GM12878 (cell line): Measurements from ENCODE around the gene PBLD. TPM values are rescaled to one million over a fixed set of nuclear protein-coding genes. Genes with fewer than 3 reads are reported as not detected.

Source experiments
- ATAC-seq: fragments of 200-7000 bp; cut with Tn5 transposase; 3 replicates; pipeline ENCODE4 v1.9.1; 2020; ENCODE audit warnings: mild to moderate bottlenecking, moderate library complexity
- BruUV-seq: library from RNA; stranded (reverse); fragments of 400-500 nt; replicated peaks from 2 replicates; lab custom pipeline; 2021; lab: Mats Ljungman, UMichigan
- CTCF ChIA-PET: fragments of 300-600 bp; sonication (Branson Sonifier 250); formaldehyde crosslinking; extraction: SDS; loops from one replicate; lab custom pipeline; 2021; ENCODE audit warnings: inconsistent platforms; lab: Yijun Ruan, JAX
- POLR2A ChIA-PET: fragments of 350-600 bp; formaldehyde crosslinking; extraction: SDS; loops from one replicate; lab custom pipeline; 2021; ENCODE audit warnings: inconsistent platforms; lab: Charles Lee
- RAD21 ChIA-PET: fragments of 300-600 bp; sonication (Branson Sonifier 250); formaldehyde crosslinking; loops from one replicate; lab custom pipeline; 2023; ENCODE audit warnings: antibody characterized with exemption; ENCODE audit not compliant: unreplicated experiment; lab: Charles Lee
- SMC1A ChIA-PET: fragments of 300-600 bp; sonication (Branson Sonifier 250); formaldehyde crosslinking; loops from one replicate; lab custom pipeline; 2023; ENCODE audit not compliant: unreplicated experiment, uncharacterized antibody; lab: Charles Lee
- DNase-seq: peaks from one replicate; pipeline ENCODE4 v3.0.0-alpha.2; 2011; ENCODE audit warnings: low read depth, low spot score
- FAIRE-seq: peaks from 3 replicates; lab custom pipeline; 2011; peaks lifted over from hg19 to GRCh38; lab: Jason Lieb, UNC
- H2AFZ ChIP-seq: 2 replicates; pipeline ENCODE4 v1.6.0; 2011; ENCODE audit warnings: low read depth, low read length, control low read depth; ENCODE audit not compliant: control insufficient read depth
- H3K27ac ChIP-seq: 2 replicates; pipeline ENCODE4 v1.5.1; 2011; ENCODE audit warnings: control low read depth; ENCODE audit not compliant: control insufficient read depth, insufficient read depth
- H3K27me3 ChIP-seq, 2 experiments: replicated peaks in 1 of 2; 2 replicates each; pipeline versions ENCODE4 v1.6.0 to v1.6.1; 2011; ENCODE audit warnings: low read length in 1 of 2; ENCODE audit not compliant: control insufficient read depth in 2 of 2, insufficient read depth in 2 of 2
- H3K36me3 ChIP-seq, 2 experiments: 2 replicates each; pipeline ENCODE4 v1.5.1; 2011; ENCODE audit warnings: low read length in 1 of 2; ENCODE audit not compliant: control insufficient read depth in 2 of 2, insufficient read depth in 2 of 2
- H3K4me1 ChIP-seq: 2 replicates; pipeline ENCODE4 v1.6.1; 2011; ENCODE audit warnings: mild to moderate bottlenecking, low read length, moderate library complexity, mixed read lengths; ENCODE audit not compliant: control insufficient read depth, insufficient read depth
- H3K4me2 ChIP-seq: 2 replicates; pipeline ENCODE4 v1.6.0; 2011; ENCODE audit warnings: control low read depth; ENCODE audit not compliant: control insufficient read depth, insufficient read depth
- H3K4me3 ChIP-seq: fragments of 200-600 bp; sonication (generic); 2 replicates; pipeline ENCODE4 v1.5.1; 2016
- H3K79me2 ChIP-seq: 2 replicates; pipeline ENCODE4 v1.6.0; 2011; ENCODE audit warnings: low read length; ENCODE audit not compliant: control insufficient read depth, insufficient read depth
- H3K9ac ChIP-seq: 2 replicates; pipeline ENCODE4 v1.8.0; 2011; ENCODE audit warnings: low read length, control low read depth, mixed read lengths; ENCODE audit not compliant: control insufficient read depth, insufficient read depth
- H3K9me3 ChIP-seq: replicated peaks from 3 replicates; pipeline ENCODE4 v1.5.1; 2011; ENCODE audit warnings: mild to moderate bottlenecking, low read length; ENCODE audit not compliant: control insufficient read depth, insufficient read depth
- H4K20me1 ChIP-seq: 2 replicates; pipeline ENCODE4 v1.6.0; 2011; ENCODE audit not compliant: control insufficient read depth, insufficient read depth
- CBFB ChIP-seq: IDR thresholded peaks from 2 replicates; pipeline ENCODE4 v1.6.1; 2016; ENCODE audit warnings: antibody characterized with exemption, low read depth
- CEBPB ChIP-seq, 2 experiments: fragments of 150-350 bp in 1 of 2; IDR thresholded peaks; 2 replicates each; pipeline ENCODE4 v1.6.1; 2012 to 2014; ENCODE audit warnings: low read depth in 2 of 2, low read length in 2 of 2, borderline replicate concordance in 1 of 2, inconsistent platforms in 1 of 2
- CREB1 ChIP-seq: IDR thresholded peaks from 2 replicates; pipeline ENCODE4 v1.6.1; 2012; ENCODE audit warnings: low read depth, mild to moderate bottlenecking, inconsistent platforms
- EED ChIP-seq: sonication (generic); IDR thresholded peaks from 2 replicates; pipeline ENCODE4 v1.6.1; 2016; ENCODE audit warnings: antibody characterized with exemption, low read depth
- HDGF ChIP-seq: fragments of 450-650 bp; IDR thresholded peaks from 2 replicates; pipeline ENCODE4 v1.6.1; 2016; ENCODE audit warnings: antibody characterized with exemption
- KLF5 ChIP-seq: fragments of 450-650 bp; IDR thresholded peaks from 2 replicates; pipeline ENCODE4 v1.6.1; 2014; ENCODE audit warnings: mild to moderate bottlenecking; ENCODE audit not compliant: partially characterized antibody
- MEF2B ChIP-seq: fragments of 450-650 bp; IDR thresholded peaks from 2 replicates; pipeline ENCODE4 v1.6.1; 2018; ENCODE audit warnings: mild to moderate bottlenecking, moderate library complexity; ENCODE audit not compliant: partially characterized antibody, poor library complexity, severe bottlenecking
- NBN ChIP-seq: fragments of 450-650 bp; IDR thresholded peaks from 2 replicates; pipeline ENCODE4 v1.6.1; 2016
- NFXL1 ChIP-seq: fragments of 450-650 bp; IDR thresholded peaks from 2 replicates; pipeline ENCODE4 v1.6.1; 2017; ENCODE audit warnings: antibody characterized with exemption, mild to moderate bottlenecking, borderline replicate concordance
- PAX8 ChIP-seq: fragments of 450-650 bp; IDR thresholded peaks from 2 replicates; pipeline ENCODE4 v1.6.1; 2017; ENCODE audit warnings: mild to moderate bottlenecking, moderate library complexity
- PML ChIP-seq: IDR thresholded peaks from 2 replicates; pipeline ENCODE4 v1.6.1; 2012; ENCODE audit warnings: low read length, inconsistent platforms
- RFX5 ChIP-seq: IDR thresholded peaks from 2 replicates; pipeline ENCODE4 v1.6.1; 2011; ENCODE audit warnings: low read depth, low read length, improper control_type of control experiment
- SMAD5 ChIP-seq: IDR thresholded peaks from 2 replicates; pipeline ENCODE4 v1.6.1; 2016; ENCODE audit warnings: antibody characterized with exemption, low read depth
- SRF ChIP-seq, 2 experiments: IDR thresholded peaks; 2 replicates each; pipeline ENCODE4 v1.6.1; 2011; ENCODE audit warnings: low read depth in 2 of 2, low read length in 2 of 2, mild to moderate bottlenecking in 1 of 2, moderate library complexity in 1 of 2
- STAT3 ChIP-seq: IDR thresholded peaks from 2 replicates; pipeline ENCODE4 v1.6.1; 2011; ENCODE audit warnings: low read depth, low read length, improper control_type of control experiment
- ZBED1 ChIP-seq: IDR thresholded peaks from 2 replicates; pipeline ENCODE4 v1.6.1; 2016; ENCODE audit warnings: borderline replicate concordance
- ZNF24 ChIP-seq: fragments of 450-650 bp; IDR thresholded peaks from 2 replicates; pipeline ENCODE4 v1.6.1; 2017; ENCODE audit warnings: antibody characterized with exemption, mild to moderate bottlenecking
- WGBS: methylation state at CpG from one replicate; pipeline ENCODE4 v1.1.6; 2016; ENCODE audit warnings: low lambda C conversion rate; ENCODE audit not compliant: insufficient replicate concordance, insufficient coverage; ENCODE audit errors: missing lambda C conversion rate; 5-methylcytosine and 5-hydroxymethylcytosine counted together
- in situ Hi-C: fragments of 300-500 bp; cut with MboI; formaldehyde crosslinking; loops from 9 replicates; pipeline ENCODE4 v1.14.3; 2018; ENCODE audit warnings: mixed read lengths
- intact Hi-C: fragments of 100-400 bp; cut with micrococcal nuclease; formaldehyde crosslinking; loops from one replicate; pipeline ENCODE4 v1.14.2; 2022; ENCODE audit not compliant: unreplicated experiment
- polyA plus RNA-seq, 11 experiments: library from polyadenylated mRNA; depleted of rRNA in 4 of 11; unstranded in 6 of 11; stranded (reverse) in 5 of 11; fragments of >200 nt; fragmentation: Nextera tagmentation in 4 of 11; fragmentation: Illumina TruSeq in 1 of 11; extraction: Ambion mirVana in 4 of 11; extraction: Trizol in 1 of 11; gene quantifications; 1 replicate in 1 of 11; 2 replicates in 10 of 11; pipeline versions ENCODE4 v1.2.1 to v1.2.3, GENCODE V29; 2011 to 2016; ENCODE audit warnings: inconsistent platforms in 2 of 11, missing spikeins in 2 of 11, low read depth in 1 of 11
- total RNA-seq, 4 experiments: library from RNA; depleted of rRNA in 3 of 4; stranded (reverse); fragments of >200 nt in 3 of 4; fragmentation: Illumina TruSeq in 1 of 4; extraction: Trizol in 1 of 4; gene quantifications; 2 replicates each; pipeline versions ENCODE4 v1.2.1 to v1.2.3, GENCODE V29; 2013 to 2021

PBLD gene
- total and polyA plus RNA-seq, 10 of the 15 experiments (the other 5 are each of a cell fraction or from before 2014, with no cell fraction given), result 0.68 to 2.8 (median 1.7) TPM

DNA sequence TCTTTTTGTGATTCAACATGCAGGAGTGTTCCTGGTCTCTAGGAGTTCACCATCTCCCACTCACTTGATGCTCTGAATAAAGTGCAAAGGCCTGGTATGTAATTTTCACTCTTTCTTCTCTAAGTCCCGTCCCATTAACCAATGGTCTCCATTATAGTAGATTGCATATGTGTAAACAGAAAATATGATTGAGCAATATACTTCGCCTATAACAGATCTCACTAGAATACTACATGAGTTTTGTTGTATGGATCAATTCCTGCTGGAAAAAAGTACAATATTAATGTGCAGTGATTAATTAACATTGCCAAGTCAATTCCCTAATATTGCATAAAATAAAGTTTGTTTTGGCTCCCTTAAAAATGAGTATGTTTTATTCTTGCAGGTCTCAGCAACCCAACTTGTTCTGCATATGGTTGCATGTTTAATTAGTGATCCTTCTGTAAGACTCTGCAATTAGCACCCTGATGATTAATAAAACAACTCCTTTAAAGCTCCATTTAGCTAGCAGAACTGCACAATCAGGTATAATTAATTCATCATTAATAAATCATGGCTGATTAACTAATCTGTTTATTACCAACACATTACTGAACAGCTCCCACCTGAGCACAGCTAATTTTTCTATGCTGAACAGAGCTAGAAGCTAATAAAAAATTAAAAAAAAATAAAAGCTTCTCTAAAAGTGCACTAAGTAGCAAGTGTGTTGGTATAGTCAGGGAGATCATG is 63.0 kb downstream of the PBLD start (continued):
- no peak for TF ChIP-seq CEBPB (IDR thresholded peaks at IDR 0.05; ENCODE audit: borderline replicate concordance in 1 of 2, low read depth in 2 of 2, low read length in 2 of 2)
- no peak for TF ChIP-seq SMAD5
- no peak for TF ChIP-seq PAX8
- no peak for TF ChIP-seq RFX5
- TF ChIP-seq SRF (IDR thresholded peaks at IDR 0.05; ENCODE audit: low read depth in 2 of 2, low read length in 2 of 2), result no peak

DNA sequence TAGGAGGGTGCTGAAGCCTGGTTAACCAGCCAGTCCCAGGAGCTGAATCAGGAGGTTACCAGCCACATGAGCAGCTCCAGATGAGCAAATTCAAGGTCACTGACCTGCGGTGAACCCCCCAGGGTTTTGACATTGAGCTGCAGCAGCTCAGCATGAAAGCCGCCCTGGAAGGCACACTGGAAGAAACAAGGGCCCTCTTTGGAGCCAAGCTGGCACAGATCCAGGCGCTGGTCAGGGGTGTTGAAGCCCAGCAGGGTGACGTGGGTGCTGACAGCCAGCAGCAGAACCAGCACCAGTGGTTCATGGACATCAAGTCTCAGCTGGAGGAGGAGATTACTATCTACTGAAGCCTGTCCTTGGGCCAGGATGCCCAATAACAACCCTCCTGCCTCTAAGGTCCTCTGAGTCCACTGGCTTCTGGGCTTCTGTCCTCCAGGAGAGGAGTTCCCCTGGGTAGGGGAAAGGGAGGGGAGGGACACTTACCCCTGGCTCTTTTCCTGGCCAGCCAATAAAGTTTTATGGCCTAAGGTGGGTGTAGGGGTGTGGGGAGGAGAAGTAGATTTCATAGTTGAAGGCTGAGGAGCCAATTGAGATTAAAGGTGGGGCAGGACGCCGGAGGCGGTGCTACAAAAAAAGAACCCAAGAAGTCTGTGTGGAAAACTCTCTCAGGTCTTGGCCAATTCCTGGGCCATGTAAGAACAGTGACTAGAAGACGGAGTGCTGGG is 71.4 kb downstream of the PBLD start:
- ChIA-PET CTCF (no interaction called here), RAD21 (no interaction called here), SMC1A (interaction anchor here (0.9 kb wide), 1 partner anchor 9 kb away, joined by 3 read pairs; no protein-coding TSS in a partner anchor), POLR2A (interaction anchor here (0.6 kb wide), 1 partner anchor 446 kb away, joined by 3 read pairs; no protein-coding TSS in a partner anchor)
- no peak overlapping the region for H3K4me3 ChIP-seq
- no peaks in the 10 kb centered on the region; the same call in 2 of the 3 replicates for H3K9me3 ChIP-seq
- DNase-seq, result no peak
- H3K27me3 ChIP-seq, result no peaks in the 10 kb centered on the region
- H3K9ac ChIP-seq, result no peak overlapping the region
- FAIRE-seq, result no peak
- in situ Hi-C loops, result no loop called here
- H3K4me1 ChIP-seq, result no peaks in the 10 kb centered on the region
- no peak overlapping the region for H2AFZ ChIP-seq
- ATAC-seq, result no peak
- H3K36me3 ChIP-seq, result no peaks in the 10 kb centered on the region
- 64% methylated on average over 8 of the region's 8 CpGs for WGBS
- intact Hi-C loops, result no loop called here
- no peaks in the 10 kb centered on the region for H4K20me1 ChIP-seq
- BruUV-seq, result no TSS peak
- no peak overlapping the region for H3K27ac ChIP-seq
- no peak for TF ChIP-seq EED
- no peak for TF ChIP-seq HDGF
- TF ChIP-seq SMAD5, result no peak
- TF ChIP-seq KLF5, result no peak
- TF ChIP-seq NBN, result no peak
- no peak for TF ChIP-seq MEF2B
- TF ChIP-seq ZBED1, result no peak
- TF ChIP-seq CBFB, result no peak
- TF ChIP-seq NFXL1, result no peak
- no peak for TF ChIP-seq STAT3
- TF ChIP-seq PML, result no peak
- TF ChIP-seq ZNF24, result no peak
- no peak for TF ChIP-seq CREB1
- TF ChIP-seq CEBPB (IDR thresholded peaks at IDR 0.05; ENCODE audit: borderline replicate concordance in 1 of 2, low read depth in 2 of 2, low read length in 2 of 2), result no peak
- no peaks in the 10 kb centered on the region for H3K79me2 ChIP-seq
- H3K4me2 ChIP-seq, result no peak overlapping the region
